Activated CD4-positive, alpha-beta T cell treated with anti-CD3 and anti-CD28 coated beads, Interleukin-2, amount 50 U/mL, for 4 hours (primary cell): ENCODE measurements around the gene RIPOR3.
"Not testable (repeated sequence)": the region's sequence is repeated elsewhere in the genome, so short reads cannot be mapped to it uniquely, and the experiment has no call there.

Source experiments
- DNase-seq, 2 experiments: peaks; one replicate each; pipeline ENCODE4 v3.0.0-alpha.2; 2020

Gene RIPOR3

DNA sequence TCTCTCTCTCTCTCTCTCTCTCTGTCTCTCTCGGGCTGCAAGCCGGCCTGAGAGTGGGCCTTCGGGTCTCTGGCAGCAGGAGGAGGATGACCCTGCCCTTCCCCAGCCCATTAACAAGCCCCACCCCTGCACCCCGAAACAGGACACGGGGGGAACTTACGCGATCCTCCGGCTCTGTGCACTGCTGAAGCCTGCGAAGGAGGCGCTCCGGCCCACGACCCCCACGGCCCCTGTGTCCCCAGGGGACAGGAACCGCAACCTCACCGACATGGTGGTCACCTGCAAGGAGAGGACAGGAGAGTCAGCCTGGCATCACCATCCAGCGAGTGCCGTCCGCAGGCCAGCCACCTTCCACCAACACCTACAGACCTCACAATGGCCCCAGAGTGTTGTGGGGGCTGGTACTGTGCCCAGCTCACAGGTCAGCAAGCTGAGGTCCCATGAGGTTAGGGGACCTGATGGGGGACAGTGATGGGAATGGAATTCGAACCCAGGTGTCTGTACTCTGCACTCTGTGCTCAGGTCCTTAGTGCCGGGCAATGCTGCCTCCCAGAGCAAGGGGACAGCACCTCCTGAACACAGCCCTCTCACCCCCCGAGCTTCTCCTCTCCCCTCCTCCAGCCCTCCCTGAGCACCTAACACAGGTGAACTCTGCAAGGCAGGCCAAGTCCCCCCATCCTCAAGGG, 60.6 kb downstream of the RIPOR3 start:
- DNase-seq: no peak

DNA sequence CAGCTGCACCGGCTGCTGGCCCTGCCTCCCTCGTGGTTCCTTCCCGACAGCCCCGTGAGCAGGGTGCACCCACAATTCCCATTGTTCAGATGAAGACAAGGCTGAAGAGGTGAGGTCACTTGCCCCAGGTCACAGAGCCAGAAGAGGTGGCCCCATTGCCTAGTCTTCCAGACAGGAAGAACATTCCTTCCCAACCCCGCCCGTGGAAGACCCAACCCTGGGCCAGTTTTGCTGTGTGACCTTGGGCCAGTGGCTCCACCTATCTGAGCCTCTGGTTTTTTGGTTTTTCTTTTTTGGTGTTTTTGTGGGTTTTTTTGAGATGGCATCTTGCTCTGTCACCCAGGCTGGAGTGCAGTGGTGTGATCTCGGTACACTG, 61.7 kb downstream of the RIPOR3 start:
- DNase-seq: no peak

DNA sequence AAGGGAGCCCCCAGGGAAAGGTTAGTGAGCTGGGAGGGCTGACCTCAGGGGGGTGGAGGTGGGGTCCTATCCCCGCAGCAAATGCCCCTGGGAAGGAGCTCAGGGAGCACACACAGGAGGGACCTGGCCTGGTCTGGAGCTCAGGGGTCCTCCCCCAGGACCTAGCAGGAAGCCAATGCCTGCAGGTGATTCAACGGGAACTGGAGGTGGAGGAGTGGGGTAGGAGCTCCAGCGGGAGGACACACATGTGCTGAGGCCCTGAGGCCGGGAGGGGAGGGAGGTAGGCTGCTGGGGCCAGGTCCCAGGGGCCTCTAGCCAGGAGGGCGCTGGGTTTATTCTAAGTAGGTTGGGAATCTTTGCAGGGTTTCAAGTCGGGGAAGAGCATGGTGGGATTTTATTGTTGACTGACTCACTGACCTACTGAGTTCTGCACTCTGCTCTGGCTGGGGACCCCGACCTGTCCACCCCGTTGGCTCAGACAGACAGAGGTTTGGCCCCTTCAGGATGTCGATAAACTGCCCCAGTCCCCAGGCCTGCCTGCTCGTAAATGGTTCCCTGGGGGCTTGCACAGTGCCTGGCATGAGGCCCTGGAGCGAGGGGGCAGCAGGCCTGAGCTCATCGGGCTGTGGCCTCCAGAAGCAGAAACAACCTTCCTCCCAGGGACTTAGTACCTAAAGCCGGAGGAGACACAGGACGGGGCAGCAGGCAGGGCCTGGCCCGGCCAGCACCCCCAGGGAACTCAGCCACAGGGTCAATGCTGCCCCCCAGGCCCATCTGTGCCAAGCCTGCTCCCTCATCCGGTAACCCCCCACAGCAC, 62.3 kb downstream of the RIPOR3 start:
- DNase-seq: no peak

DNA sequence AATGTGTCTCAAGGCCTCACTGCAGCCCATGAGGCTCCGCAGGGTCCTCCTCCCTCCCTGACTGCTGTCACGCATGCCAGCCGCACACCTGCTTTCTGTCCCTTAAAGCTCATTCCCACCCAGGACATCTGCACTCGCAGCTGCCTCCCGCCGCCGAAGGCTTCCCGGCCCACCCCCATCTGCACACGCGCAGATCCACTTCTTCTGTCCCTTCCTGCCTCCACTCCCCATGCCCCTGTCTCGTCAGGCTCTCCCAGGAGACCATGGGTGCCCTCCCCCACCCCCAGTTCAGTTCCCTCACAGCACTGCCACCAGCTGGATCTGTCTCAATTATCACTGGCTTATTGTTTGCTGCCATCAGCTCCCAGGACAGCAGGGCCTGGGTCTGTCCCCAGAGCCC, 63.0 kb downstream of the RIPOR3 start:
- no peak for DNase-seq

- no peak for DNase-seq
These were observed 63.6 kb downstream of the RIPOR3 start for GRCh38 chr20:50627747-50628146.

DNA sequence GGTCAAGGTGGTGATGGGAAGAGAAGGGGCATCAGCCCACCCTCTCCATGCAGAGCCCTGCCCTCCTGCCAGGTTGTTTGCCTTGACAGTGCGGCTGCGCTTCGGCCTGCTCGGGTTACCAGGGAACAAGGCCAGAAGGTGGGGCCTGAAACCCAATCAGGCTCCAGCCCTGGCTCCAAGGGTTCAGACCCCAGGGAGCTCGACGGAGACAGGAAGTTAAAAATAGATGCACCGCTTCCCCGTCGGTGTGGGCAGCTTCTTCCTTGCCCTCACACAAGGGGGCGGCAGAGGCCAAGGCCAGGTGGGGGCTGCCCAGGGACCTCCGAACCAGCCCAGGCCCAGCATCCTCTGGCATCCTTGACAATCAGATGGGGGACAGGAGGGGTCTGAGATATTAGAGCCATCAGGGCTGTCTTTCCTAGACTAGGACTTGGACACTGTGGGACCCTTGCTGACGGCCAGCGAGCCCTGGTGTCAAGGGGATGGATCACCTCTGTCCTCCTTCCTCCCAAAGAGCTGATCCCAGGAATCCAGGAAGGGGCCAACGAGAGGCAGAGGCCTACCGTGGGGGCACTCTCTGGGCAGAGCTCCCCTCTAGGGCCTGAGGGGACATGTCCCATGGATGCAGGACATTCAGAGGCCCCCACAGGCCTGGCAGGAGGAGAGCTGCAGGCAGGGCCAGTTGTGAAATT, 65.2 kb downstream of the RIPOR3 start:
- DNase-seq: no peak

- no peak for DNase-seq
These were observed 66.9 kb downstream of the RIPOR3 start for GRCh38 chr20:50624351-50625016.

GRCh38 chr20:50621068-50621665, 70.2 kb downstream of the RIPOR3 start:
- DNase-seq: no peak

DNA sequence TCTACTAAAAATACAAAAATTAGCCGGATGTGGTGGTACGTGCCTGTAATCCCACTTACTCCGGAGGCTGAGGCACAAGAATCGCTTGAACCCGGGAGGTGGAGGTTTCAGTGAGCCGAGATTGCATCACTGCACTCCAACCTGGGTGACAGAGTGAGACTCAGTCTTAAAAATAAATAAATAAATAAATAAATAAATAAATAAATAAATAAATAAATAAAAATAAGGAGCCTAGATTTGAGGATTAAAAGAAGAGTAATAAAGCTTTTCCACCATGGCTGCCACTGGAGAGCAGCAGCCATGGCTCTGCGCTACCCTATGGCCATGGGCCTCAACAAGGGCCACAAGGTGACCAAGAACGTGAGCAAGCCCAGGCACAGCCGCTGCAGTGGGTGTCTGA, 70.9 kb downstream of the RIPOR3 start:
- not testable (repeated sequence) for DNase-seq

GRCh38 chr20:50618537-50618936, 72.8 kb downstream of the RIPOR3 start:
- no peak for DNase-seq

DNA sequence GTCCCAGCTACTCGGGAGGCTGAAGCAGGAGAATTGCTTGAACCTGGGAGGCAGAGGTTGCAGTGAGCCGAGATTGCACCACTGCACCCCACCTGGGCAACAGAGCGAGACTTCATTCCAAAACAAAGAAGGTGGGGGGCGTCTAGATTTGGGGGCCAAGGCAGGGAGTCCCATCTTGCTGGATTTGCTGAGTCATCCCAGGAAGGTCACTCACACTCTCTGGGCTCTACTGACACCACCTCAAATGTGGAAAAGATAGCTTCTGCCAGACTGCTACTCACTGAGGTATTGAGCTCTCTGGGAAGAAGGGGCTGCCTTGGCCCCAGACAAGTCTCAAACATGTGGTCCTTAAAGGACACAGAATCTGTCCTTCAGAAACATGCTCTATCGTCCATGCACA, 74.3 kb downstream of the RIPOR3 start:
- no peak for DNase-seq

DNA sequence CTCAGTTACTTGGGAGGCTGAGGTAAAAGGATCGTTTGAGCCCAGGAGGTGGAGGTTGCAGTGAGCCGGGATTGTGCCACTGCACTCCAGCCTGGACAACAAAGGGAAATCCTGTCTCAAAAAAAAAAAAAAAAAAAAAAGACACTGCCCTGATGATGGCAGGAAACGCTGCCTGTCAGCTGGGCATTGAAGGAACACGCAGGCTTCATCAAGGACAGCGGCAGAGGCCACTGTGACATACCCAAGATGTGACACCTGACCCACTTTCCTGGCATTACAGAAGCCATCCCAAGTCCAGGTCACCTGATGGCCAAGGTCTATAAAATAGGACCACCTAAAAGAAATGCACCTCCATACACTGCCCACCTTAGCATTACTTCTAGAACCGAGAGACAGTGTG, 75.9 kb downstream of the RIPOR3 start:
- DNase-seq: no peak

GRCh38 chr20:50613438-50614169, 77.7 kb downstream of the RIPOR3 start:
- DNase-seq: no peak

- no peak for DNase-seq
These were observed 80.1 kb downstream of the RIPOR3 start for GRCh38 chr20:50611128-50611810.

DNA sequence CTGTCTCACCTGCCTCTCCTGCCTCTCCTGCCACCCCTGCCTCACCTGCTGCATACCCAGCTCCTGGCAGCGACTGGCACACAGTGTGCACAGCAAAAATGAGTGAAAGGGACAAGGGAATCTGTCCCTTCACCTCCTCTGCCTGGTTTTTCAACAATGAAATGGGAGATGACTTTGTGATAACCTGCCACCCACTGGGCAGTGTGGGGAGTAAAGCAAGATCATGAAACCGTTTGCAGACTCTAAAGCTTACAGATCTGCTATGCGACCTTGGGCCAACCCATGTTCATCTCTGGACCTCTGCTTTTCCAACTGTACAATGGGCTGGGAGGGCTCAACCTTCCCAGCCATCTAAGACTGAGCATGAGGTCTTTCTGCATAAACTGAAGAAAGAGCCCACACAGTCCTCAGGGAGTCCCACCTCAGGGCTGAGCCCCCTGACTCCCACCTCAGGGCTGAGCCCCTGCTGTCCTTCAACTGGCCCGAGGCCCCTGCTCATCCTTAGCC, 81.1 kb downstream of the RIPOR3 start:
- DNase-seq: no peak

DNA sequence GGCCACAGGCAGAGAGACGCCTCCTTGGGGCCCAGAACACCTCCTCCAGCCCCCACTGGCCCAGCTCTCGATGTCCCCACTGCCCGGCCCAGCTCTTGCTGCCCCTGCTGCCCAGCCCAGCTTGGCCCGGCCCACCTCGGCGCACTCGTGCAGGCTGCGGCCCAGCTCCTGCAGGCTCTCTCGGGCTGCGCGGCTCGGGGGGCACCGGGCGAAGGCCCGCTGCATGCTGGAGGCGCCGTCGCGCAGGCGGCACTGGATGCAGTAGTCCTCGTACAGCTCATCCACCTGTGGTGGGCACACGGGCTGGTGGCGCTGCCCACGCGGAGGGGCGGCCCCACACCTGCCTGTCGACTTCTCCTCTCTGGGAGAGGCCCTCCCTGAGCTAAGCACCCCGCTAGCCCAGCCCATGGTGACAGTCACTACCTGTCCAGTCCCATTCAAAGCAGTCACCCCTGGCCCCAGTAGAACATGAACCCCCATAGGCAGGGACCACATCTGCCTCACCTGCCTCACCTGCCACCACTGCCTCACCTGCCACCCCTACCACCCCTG, 81.8 kb downstream of the RIPOR3 start:
- DNase-seq: no peak

DNA sequence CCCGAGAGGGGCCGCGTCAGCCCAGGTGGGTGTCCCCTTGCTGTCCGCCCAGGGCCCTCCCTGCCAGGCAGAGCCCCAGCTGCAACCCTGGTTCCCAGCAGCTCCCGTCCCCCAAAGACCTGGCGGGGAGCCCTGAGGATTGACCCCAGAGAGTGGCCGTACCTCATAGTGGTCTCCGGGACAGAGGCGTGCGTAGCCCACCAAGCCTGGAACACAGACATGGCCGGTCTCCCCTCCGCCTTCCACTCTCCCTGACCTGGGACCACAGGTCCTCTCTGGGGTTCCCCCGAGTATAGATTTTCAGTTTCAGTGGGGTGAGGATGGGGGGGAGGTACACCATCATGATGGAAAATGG, 82.6 kb downstream of the RIPOR3 start:
- no peak for DNase-seq

GRCh38 chr20:50607850-50608749, 83.2 kb downstream of the RIPOR3 start:
- DNase-seq: no peak

DNA sequence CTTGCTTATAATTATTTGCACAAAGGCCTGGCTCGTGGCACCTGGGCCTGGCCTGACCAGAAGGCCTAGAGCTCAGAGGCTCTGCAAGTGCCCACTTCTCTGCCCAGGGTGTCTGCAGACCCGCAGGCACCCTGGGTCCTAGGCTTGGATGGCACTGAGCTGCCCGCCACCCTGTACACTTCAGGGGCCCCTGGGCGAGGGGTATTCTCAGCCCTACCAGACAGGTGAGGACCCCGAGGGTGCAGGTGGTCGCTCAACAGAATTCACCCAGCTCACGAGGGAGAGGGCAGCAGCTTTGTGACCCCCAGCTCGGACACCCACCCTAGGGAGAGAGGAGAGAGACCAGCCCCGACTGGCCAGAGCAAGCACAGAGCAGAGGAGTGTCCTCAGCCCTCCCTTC, 83.9 kb downstream of the RIPOR3 start:
- DNase-seq: no peak

- DNase-seq: no peak
These were observed 86.2 kb downstream of the RIPOR3 start for GRCh38 chr20:50605136-50605535.
